H1 (cell line): Measurements from ENCODE around the gene TOP2A. TPM values are rescaled to one million over a fixed set of nuclear protein-coding genes. Genes with fewer than 3 reads are reported as not detected.

Source experiments
- CTCF ChIA-PET: fragments of 300-600 bp; sonication (Branson Sonifier 250); formaldehyde crosslinking; loops from one replicate; lab custom pipeline; 2021; ENCODE audit not compliant: partially characterized antibody; lab: Charles Lee
- POLR2A ChIA-PET: fragments of 300-600 bp; sonication (Branson Sonifier 250); formaldehyde crosslinking; loops from one replicate; lab custom pipeline; 2021; ENCODE audit warnings: inconsistent platforms; ENCODE audit not compliant: partially characterized antibody; lab: Charles Lee
- DNase-seq, 2 experiments: peaks; one replicate each; pipeline versions ENCODE4 v3.0.0 to v3.0.0-alpha.2; 2010 to 2022; ENCODE audit warnings: low spot score in 2 of 2, low read depth in 1 of 2, mixed read lengths in 1 of 2
- FAIRE-seq: peaks from 2 replicates; lab custom pipeline; 2011; peaks lifted over from hg19 to GRCh38; lab: Jason Lieb, UNC
- H2AFZ ChIP-seq: 2 replicates; pipeline ENCODE4 v1.8.1; 2012; ENCODE audit warnings: low read length, inconsistent platforms
- H2AK5ac ChIP-seq: 2 replicates; pipeline ENCODE4 v1.6.1; 2013; ENCODE audit warnings: low read depth, low read length
- H2BK120ac ChIP-seq: replicated peaks from 2 replicates; pipeline ENCODE3; 2013; ENCODE audit warnings: low read depth, low read length, inconsistent platforms
- H2BK12ac ChIP-seq: 2 replicates; pipeline ENCODE4 v1.6.1; 2013; ENCODE audit warnings: low read depth, low read length
- H2BK15ac ChIP-seq: 2 replicates; pipeline ENCODE4 v1.6.1; 2013; ENCODE audit warnings: low read length
- H2BK20ac ChIP-seq: 2 replicates; pipeline ENCODE4 v1.6.1; 2013; ENCODE audit warnings: low read length
- H2BK5ac ChIP-seq: 2 replicates; pipeline ENCODE4 v1.6.1; 2013; ENCODE audit warnings: low read depth, low read length
- H3K14ac ChIP-seq: 2 replicates; pipeline ENCODE4 v1.6.1; 2013; ENCODE audit warnings: inconsistent platforms; ENCODE audit not compliant: insufficient read length
- H3K18ac ChIP-seq: 2 replicates; pipeline ENCODE4 v1.6.1; 2013; ENCODE audit warnings: low read length; ENCODE audit errors: extremely low read depth
- H3K23ac ChIP-seq: 2 replicates; pipeline ENCODE4 v1.6.1; 2013; ENCODE audit warnings: inconsistent platforms; ENCODE audit not compliant: insufficient read length
- H3K23me2 ChIP-seq: 2 replicates; pipeline ENCODE4 v1.6.1; 2013; ENCODE audit warnings: low read depth, low read length
- H3K27ac ChIP-seq: 2 replicates; pipeline ENCODE4 v1.6.1; 2011; ENCODE audit warnings: low read depth, low read length, inconsistent platforms
- H3K27me3 ChIP-seq, 4 experiments: replicated peaks in 1 of 4; 1 replicate in 1 of 4; 2 replicates in 3 of 4; pipeline versions ENCODE4 v1.6.1 to v1.8.1; 2011 to 2013; ENCODE audit warnings: low read length in 3 of 4, mild to moderate bottlenecking in 3 of 4, inconsistent platforms in 2 of 4, mixed read lengths in 2 of 4, moderate library complexity in 1 of 4; ENCODE audit not compliant: control insufficient read depth in 3 of 4, insufficient read depth in 3 of 4; ENCODE audit errors: extremely low read depth in 1 of 4
- H3K36me3 ChIP-seq, 4 experiments: 2 replicates each; pipeline versions ENCODE4 v1.6.1 to v1.8.1; 2011 to 2013; ENCODE audit warnings: mild to moderate bottlenecking in 4 of 4, low read length in 3 of 4, moderate library complexity in 2 of 4, control low read depth in 1 of 4, inconsistent platforms in 1 of 4; ENCODE audit not compliant: insufficient read depth in 4 of 4, control insufficient read depth in 2 of 4
- H3K4ac ChIP-seq: replicated peaks from 2 replicates; pipeline ENCODE3; 2013; ENCODE audit warnings: low read length, low read depth, mixed read lengths, inconsistent platforms; ENCODE audit not compliant: insufficient read length
- H3K4me1 ChIP-seq, 4 experiments: replicated peaks in 1 of 4; 1 replicate in 1 of 4; 2 replicates in 3 of 4; pipeline versions ENCODE4 v1.6.1 to v1.8.1; 2011 to 2013; ENCODE audit warnings: low read length in 3 of 4, inconsistent platforms in 2 of 4, mixed read lengths in 1 of 4; ENCODE audit not compliant: insufficient read depth in 4 of 4, control insufficient read depth in 3 of 4
- H3K4me2 ChIP-seq, 2 experiments: 2 replicates each; pipeline versions ENCODE4 v1.6.1 to v1.8.1; 2011 to 2013; ENCODE audit warnings: low read depth in 2 of 2, low read length in 2 of 2, control low read depth in 1 of 2, inconsistent platforms in 1 of 2, mild to moderate bottlenecking in 1 of 2; ENCODE audit not compliant: insufficient read depth in 1 of 2
- H3K4me3 ChIP-seq, 4 experiments: fragments of 200-600, 300-600 bp in 1 of 4; sonication (generic), shearing (Covaris generic), sonication (Bioruptor Twin) in 1 of 4; 2 replicates each; pipeline versions ENCODE4 v1.5.1 to v1.8.1; 2011 to 2016; ENCODE audit warnings: low read length in 4 of 4, low read depth in 3 of 4, control low read depth in 2 of 4, inconsistent platforms in 2 of 4, mild to moderate bottlenecking in 2 of 4, mixed read lengths in 1 of 4, moderate library complexity in 1 of 4; ENCODE audit not compliant: insufficient read depth in 2 of 4; ENCODE audit errors: extremely low read depth in 1 of 4
- H3K56ac ChIP-seq: replicated peaks from 2 replicates; pipeline ENCODE3; 2013; ENCODE audit warnings: low read depth, mild to moderate bottlenecking, mixed read lengths, low read length, inconsistent platforms; ENCODE audit not compliant: insufficient read length
- H3K79me1 ChIP-seq: 2 replicates; pipeline ENCODE4 v1.6.1; 2013; ENCODE audit warnings: low read depth, low read length, control low read depth
- H3K79me2 ChIP-seq, 2 experiments: 2 replicates each; pipeline versions ENCODE4 v1.6.1 to v1.8.1; 2012 to 2013; ENCODE audit warnings: low read length in 2 of 2, mild to moderate bottlenecking in 2 of 2, inconsistent platforms in 1 of 2; ENCODE audit not compliant: insufficient read depth in 2 of 2, control insufficient read depth in 1 of 2
- H3K9ac ChIP-seq, 4 experiments: replicated peaks in 1 of 4; 1 replicate in 1 of 4; 2 replicates in 3 of 4; pipeline versions ENCODE4 v1.6.1 to v1.8.1; 2011 to 2013; ENCODE audit warnings: low read depth in 3 of 4, low read length in 3 of 4, control low read depth in 2 of 4, mild to moderate bottlenecking in 2 of 4, moderate library complexity in 2 of 4, inconsistent platforms in 1 of 4; ENCODE audit errors: extremely low read depth in 1 of 4
- H3K9me3 ChIP-seq, 2 experiments: 2 replicates each; pipeline versions ENCODE4 v1.6.1 to v1.8.1; 2012 to 2013; ENCODE audit warnings: mild to moderate bottlenecking in 2 of 2, moderate library complexity in 2 of 2, control low read depth in 1 of 2, inconsistent platforms in 1 of 2, low read depth in 1 of 2, low read length in 1 of 2, mixed read lengths in 1 of 2; ENCODE audit not compliant: insufficient read depth in 2 of 2
- H4K20me1 ChIP-seq, 2 experiments: replicated peaks in 1 of 2; 2 replicates each; pipeline versions ENCODE3 to v1.8.1; 2011 to 2013; ENCODE audit warnings: inconsistent platforms in 2 of 2, low read length in 2 of 2, mild to moderate bottlenecking in 1 of 2; ENCODE audit not compliant: insufficient read depth in 2 of 2, control insufficient read depth in 1 of 2
- H4K5ac ChIP-seq: 2 replicates; pipeline ENCODE4 v1.6.1; 2013; ENCODE audit warnings: low read length, low read depth, mixed read lengths, inconsistent platforms; ENCODE audit not compliant: insufficient read length
- H4K8ac ChIP-seq: 2 replicates; pipeline ENCODE4 v1.8.0; 2013; ENCODE audit warnings: mild to moderate bottlenecking, moderate library complexity, low read length, inconsistent platforms; ENCODE audit not compliant: insufficient read depth; ENCODE audit errors: extremely low read depth
- H4K91ac ChIP-seq: replicated peaks from 2 replicates; pipeline ENCODE3; 2013; ENCODE audit warnings: low read length, mixed read lengths, inconsistent platforms; ENCODE audit not compliant: insufficient read length
- ASH2L ChIP-seq: fragments of 200-600, 300-600 bp; sonication (generic); IDR thresholded peaks from one replicate; pipeline ENCODE4 v1.7.1; 2017; ENCODE audit warnings: low read length
- BRCA1 ChIP-seq: IDR thresholded peaks from 2 replicates; pipeline ENCODE4 v1.6.1; 2012; ENCODE audit warnings: low read depth, low read length, improper control_type of control experiment
- MAFK ChIP-seq: IDR thresholded peaks from 2 replicates; pipeline ENCODE4 v1.6.1; 2012; ENCODE audit warnings: low read depth, mild to moderate bottlenecking, improper control_type of control experiment, low read length
- POLR2A ChIP-seq, 2 experiments: IDR thresholded peaks; 1 replicate in 1 of 2; 2 replicates in 1 of 2; pipeline ENCODE4 v1.6.1; 2011; ENCODE audit warnings: low read depth in 2 of 2, low read length in 2 of 2, mild to moderate bottlenecking in 2 of 2; ENCODE audit errors: control extremely low read depth in 1 of 2
- POU5F1 ChIP-seq: IDR thresholded peaks from 2 replicates; pipeline ENCODE4 v1.6.1; 2011; ENCODE audit warnings: low read depth, mild to moderate bottlenecking, low read length, moderate library complexity
- TEAD4 ChIP-seq: IDR thresholded peaks from 2 replicates; pipeline ENCODE4 v1.6.1; 2012; ENCODE audit warnings: low read depth, low read length, inconsistent platforms, mixed read lengths
- ZNF274 ChIP-seq: IDR thresholded peaks from 2 replicates; pipeline ENCODE4 v1.7.0; 2012; ENCODE audit warnings: low read length, borderline replicate concordance; ENCODE audit errors: extremely low read depth
- WGBS, 2 experiments: shearing (Covaris generic) in 1 of 2; methylation state at CpG; one replicate each; pipeline versions ENCODE4 v1.1.6 to v1.1.7; 2013 to 2015; ENCODE audit warnings: low lambda C conversion rate in 2 of 2, mixed read lengths in 2 of 2, inconsistent platforms in 1 of 2, low coverage in 1 of 2, missing lambda C conversion rate in 1 of 2; ENCODE audit not compliant: insufficient replicate concordance in 2 of 2, insufficient coverage in 1 of 2, insufficient read length in 1 of 2; ENCODE audit errors: extremely low coverage in 1 of 2, missing lambda C conversion rate in 1 of 2; 5-methylcytosine and 5-hydroxymethylcytosine counted together
- polyA plus RNA-seq, 7 experiments: library from polyadenylated mRNA; depleted of rRNA in 3 of 7; stranded (reverse) in 5 of 7; unstranded in 2 of 7; fragments of >200 nt in 5 of 7; fragments of 200-250 nt in 2 of 7; gene quantifications; 1 replicate in 5 of 7; 2 replicates in 1 of 7; 4 replicates in 1 of 7; pipeline versions ENCODE4 v1.2.1 to v1.2.3, GENCODE V29; 2011 to 2013; ENCODE audit warnings: missing spikeins in 2 of 7, mixed read lengths in 2 of 7
- total RNA-seq: library from RNA; stranded (reverse); fragmentation: NEBNext Ultra II Directional; extraction: Animal tissue kit (Norgen Biotek cat#: 25700); gene quantifications from 2 replicates; pipeline ENCODE4 v1.2.1, GENCODE V29; 2021

TOP2A gene
- total and polyA plus RNA-seq, 2 of the 8 experiments (the other 6 are each of a cell fraction or from before 2014, with no cell fraction given): 83.1 to 291 TPM

DNA sequence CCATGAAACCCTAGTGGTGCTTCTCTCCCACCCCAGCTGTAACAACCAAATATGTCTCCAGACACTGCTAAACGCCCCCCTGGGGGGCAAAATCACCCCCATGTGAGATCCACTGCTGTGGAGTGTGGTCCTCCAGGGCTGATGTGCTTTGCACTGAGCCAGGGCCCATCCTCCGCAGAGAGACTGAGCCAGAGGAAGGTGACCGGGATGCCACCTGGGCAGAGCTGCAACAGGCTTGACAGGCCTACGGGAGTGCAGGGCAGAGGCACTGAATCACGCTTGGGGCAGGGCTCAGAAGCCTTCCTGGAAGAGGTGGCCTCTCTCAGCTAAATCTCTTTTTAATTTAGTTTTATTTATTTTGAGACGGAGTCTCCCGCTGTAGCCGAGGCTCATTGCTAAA lies 57.6 kb downstream of the TOP2A start:
- Histone ChIP-seq H3K56ac (no peak overlapping the region), H3K23ac (no peak overlapping the region), H2BK5ac (no peak overlapping the region), H3K18ac (no peak overlapping the region), H4K20me1 (peaks cover 0 to 4% of the 10 kb centered on the region in 2 experiments), H3K36me3 (no peaks in the 10 kb centered on the region), H2BK12ac (no peak overlapping the region), H2AFZ (no peak overlapping the region), H2BK15ac (no peak overlapping the region), H3K79me1 (no peaks in the 10 kb centered on the region), H4K5ac (no peak overlapping the region), H3K9me3 (no peaks in the 10 kb centered on the region), H2BK120ac (no peak overlapping the region), H3K23me2 (peaks cover 18% of the 10 kb centered on the region; the same call in 1 of the 2 replicates), H3K9ac (no peak overlapping the region), H3K27me3 (peaks cover 8 to 27% (median 24%) of the 10 kb centered on the region in 4 experiments), H3K4me1 (peaks cover 6 to 39% (median 22%) of the 10 kb centered on the region in 4 experiments), H3K4me3 (no peak overlapping the region), H3K79me2 (no peaks in the 10 kb centered on the region), H3K14ac (no peak overlapping the region), H3K4me2 (no peak overlapping the region), H2BK20ac (no peak overlapping the region), H3K27ac (no peak overlapping the region), H4K91ac (no peak overlapping the region), H3K4ac (no peak overlapping the region), H4K8ac (no peak overlapping the region), H2AK5ac (peak overlapping the region; percentile 61; the same call in 1 of the 2 replicates)
- 80% methylated on average over 8 of the region's 8 CpGs; no CpG with 5 or more reads in 1 of the 2 experiments for WGBS, 2 experiments
- POLR2A ChIA-PET: interaction anchor here (27.8 kb wide), 1 partner anchor 57 kb away, joined by 570 read pairs; the partner anchor contains the start of genes CDC6 and RARA
- FAIRE-seq: no peak
- DNase-seq: no peak
- CTCF ChIA-PET: interaction anchor here (0.8 to 30.8 kb wide), 12 partner anchors 15 to 255 kb away, joined by 3 to 1198 read pairs (median 7); partner anchors contain the start of genes RARA and WIPF2
- TF ChIP-seq ASH2L (no peak), POLR2A (IDR thresholded peaks at IDR 0.05; ENCODE audit: control extremely low read depth in 1 of 2, low read depth in 2 of 2, low read length in 2 of 2) (no peak), POU5F1 (no peak), TEAD4 (no peak), ZNF274 (no peak), MAFK (no peak), BRCA1 (no peak)
